Adipocyte (in vitro differentiated cells): ENCODE data around the gene FYB1.
A peak's percentile ranks its signal among the peaks of the same experiment; 100 is the strongest.

Experiments
- DNase-seq: peaks from one replicate; pipeline ENCODE4 v3.0.0-alpha.2; 2015; ENCODE audit warnings: low read depth
- H3K27me3 ChIP-seq: replicated peaks from 2 replicates; pipeline ENCODE4 v1.7.0; 2013; ENCODE audit warnings: mild to moderate bottlenecking, low read length, moderate library complexity; ENCODE audit not compliant: control insufficient read depth, insufficient read depth
- H3K36me3 ChIP-seq: 2 replicates; pipeline ENCODE4 v1.7.0; 2013; ENCODE audit warnings: low read length, mild to moderate bottlenecking, moderate library complexity; ENCODE audit not compliant: control insufficient read depth, insufficient read depth, severe bottlenecking
- H3K4me1 ChIP-seq: 2 replicates; pipeline ENCODE4 v1.7.0; 2013; ENCODE audit warnings: mild to moderate bottlenecking, low read length, moderate library complexity; ENCODE audit not compliant: control insufficient read depth, insufficient read depth
- H3K4me3 ChIP-seq: 2 replicates; pipeline ENCODE4 v1.7.0; 2013; ENCODE audit warnings: mild to moderate bottlenecking, low read length, moderate library complexity
- H3K9ac ChIP-seq: 2 replicates; pipeline ENCODE4 v1.7.0; 2013; ENCODE audit warnings: mild to moderate bottlenecking, low read length, moderate library complexity
- H3K9me3 ChIP-seq: 2 replicates; pipeline ENCODE4 v1.7.0; 2013; ENCODE audit warnings: mild to moderate bottlenecking, low read length, moderate library complexity; ENCODE audit not compliant: control insufficient read depth

The FYB1 gene

GRCh38 chr5:39219437-39219836 is at the start of gene FYB1:
Gene FYB1, minus strand, starts transcription at chr5:39219563. Its CDS starts 16,603 bp downstream, at chr5:39202960.
- Histone ChIP-seq H3K9me3 (no peaks in the 10 kb centered on the region), H3K4me1 (peaks cover 39% of the 10 kb centered on the region), H3K36me3 (no peaks in the 10 kb centered on the region), H3K27me3 (no peaks in the 10 kb centered on the region), H3K9ac (peak within 1 kb of the TSS; percentile 78), H3K4me3 (peak within 1 kb of the TSS; percentile 75)
- DNase-seq: peak; percentile 74

DNA sequence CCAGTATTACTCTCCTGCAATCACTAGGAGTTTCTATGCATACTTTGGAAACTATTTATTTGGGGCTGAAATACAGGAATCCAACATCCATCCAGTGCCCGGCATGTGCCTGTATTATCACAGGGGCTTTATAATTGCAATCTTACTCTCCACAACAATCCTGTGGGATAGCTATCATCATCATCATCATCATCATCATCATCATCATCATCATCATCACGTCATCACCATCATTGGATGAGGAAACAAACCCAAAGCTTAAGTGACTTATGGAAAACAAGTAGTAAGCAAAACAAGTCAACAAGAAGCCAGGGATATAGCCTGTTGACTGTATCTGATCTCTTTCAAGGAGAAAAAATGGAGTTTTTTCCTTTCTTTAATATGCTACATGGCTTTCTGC is 47.8 kb upstream of the FYB1 start:
- Histone ChIP-seq H3K36me3 (no peaks in the 10 kb centered on the region), H3K4me1 (no peaks in the 10 kb centered on the region), H3K9ac (no peak overlapping the region), H3K9me3 (no peaks in the 10 kb centered on the region), H3K27me3 (no peaks in the 10 kb centered on the region), H3K4me3 (no peak overlapping the region)
- DNase-seq: no peak

DNA sequence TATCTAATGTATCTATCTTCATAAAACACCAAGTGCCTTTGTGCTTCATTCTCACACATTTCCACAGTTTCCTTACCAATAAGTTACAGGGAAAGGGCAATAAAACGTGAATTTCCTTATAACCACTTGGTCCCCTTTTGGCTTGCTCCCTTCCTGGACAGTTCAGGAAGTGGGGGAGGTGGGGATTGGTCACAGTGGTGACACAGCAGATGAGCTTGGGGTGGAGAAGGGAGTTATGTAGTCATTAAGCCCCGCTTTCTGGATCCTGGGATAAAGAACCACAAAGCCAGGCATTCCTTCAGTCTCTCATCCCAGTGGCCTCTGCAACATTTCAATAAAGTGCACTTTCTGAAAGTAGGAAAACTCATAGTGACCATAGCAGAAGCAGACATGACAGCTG is 47.1 kb upstream of the FYB1 start:
- Histone ChIP-seq H3K4me1 (no peaks in the 10 kb centered on the region), H3K4me3 (no peak overlapping the region), H3K36me3 (no peaks in the 10 kb centered on the region), H3K9me3 (no peaks in the 10 kb centered on the region), H3K27me3 (no peaks in the 10 kb centered on the region), H3K9ac (no peak overlapping the region)
- no peak for DNase-seq

GRCh38 chr5:39264528-39264927 is 45.2 kb upstream of the FYB1 start:
- no peak for DNase-seq
- Histone ChIP-seq H3K4me1 (no peaks in the 10 kb centered on the region), H3K9me3 (no peaks in the 10 kb centered on the region), H3K36me3 (no peaks in the 10 kb centered on the region), H3K9ac (no peak overlapping the region), H3K4me3 (no peak overlapping the region), H3K27me3 (no peaks in the 10 kb centered on the region)

- Histone ChIP-seq H3K4me1 (no peaks in the 10 kb centered on the region), H3K9me3 (no peaks in the 10 kb centered on the region), H3K27me3 (no peaks in the 10 kb centered on the region), H3K36me3 (no peaks in the 10 kb centered on the region), H3K9ac (no peak overlapping the region), H3K4me3 (no peak overlapping the region)
- no peak for DNase-seq
These were observed 43.6 kb upstream of the FYB1 start for GRCh38 chr5:39262981-39263380.

- Histone ChIP-seq H3K4me1 (peaks cover 8% of the 10 kb centered on the region), H3K9me3 (no peaks in the 10 kb centered on the region), H3K4me3 (no peak overlapping the region), H3K9ac (no peak overlapping the region), H3K27me3 (no peaks in the 10 kb centered on the region), H3K36me3 (no peaks in the 10 kb centered on the region)
- DNase-seq: no peak
These were observed 40.7 kb upstream of the FYB1 start for GRCh38 chr5:39260095-39260494.

DNA sequence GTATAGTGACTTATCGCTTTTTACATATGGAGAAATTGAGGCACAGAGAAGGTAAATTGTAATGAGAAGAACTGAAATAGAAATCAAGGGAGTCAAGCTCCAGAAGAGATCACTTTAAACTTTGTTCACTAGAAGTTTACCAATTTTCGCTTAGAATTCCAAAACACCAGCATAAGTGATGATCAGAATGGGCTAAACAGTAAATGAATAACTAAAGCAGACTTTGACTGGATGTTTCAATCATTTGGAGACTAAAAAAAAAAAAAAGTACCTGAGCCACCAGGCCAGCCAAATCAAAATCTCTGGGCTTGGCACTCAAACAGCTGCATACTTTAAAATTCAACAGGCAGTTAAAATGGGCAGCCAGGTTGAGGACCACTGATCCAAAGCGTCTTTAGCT is 38.2 kb upstream of the FYB1 start:
- Histone ChIP-seq H3K27me3 (no peaks in the 10 kb centered on the region), H3K9me3 (no peaks in the 10 kb centered on the region), H3K4me1 (peaks cover 17% of the 10 kb centered on the region), H3K4me3 (no peak overlapping the region), H3K36me3 (no peaks in the 10 kb centered on the region), H3K9ac (no peak overlapping the region)
- no peak for DNase-seq

GRCh38 chr5:39256477-39257235 is 37.3 kb upstream of the FYB1 start:
- peak; percentile 82 for DNase-seq
- no peak overlapping the region for H3K9ac ChIP-seq
- H3K9me3 ChIP-seq: no peaks in the 10 kb centered on the region
- no peaks in the 10 kb centered on the region for H3K27me3 ChIP-seq
- H3K4me3 ChIP-seq: peak overlapping the region; percentile 67
- peaks cover 19% of the 10 kb centered on the region for H3K4me1 ChIP-seq
- H3K36me3 ChIP-seq: no peaks in the 10 kb centered on the region

DNA sequence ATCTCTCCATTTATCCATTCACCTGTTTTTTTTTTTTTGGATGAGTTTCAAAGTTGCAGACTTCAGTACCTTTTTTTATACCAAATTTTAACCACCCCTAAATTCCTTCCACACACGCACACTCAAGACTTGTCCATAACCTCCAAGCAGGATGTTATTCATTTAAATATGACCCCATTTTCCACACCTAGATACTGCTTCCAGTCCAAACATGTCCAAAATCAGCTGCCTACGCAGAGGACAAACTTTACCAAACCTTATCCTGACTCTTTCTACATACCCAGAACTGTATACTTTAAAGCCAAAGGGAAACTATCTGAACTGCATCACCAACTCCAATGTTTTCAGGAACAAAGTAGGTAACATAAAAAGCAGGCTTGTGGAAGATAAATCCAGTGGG is 36.0 kb upstream of the FYB1 start:
- Histone ChIP-seq H3K4me1 (peaks cover 19% of the 10 kb centered on the region), H3K4me3 (no peak overlapping the region), H3K36me3 (no peaks in the 10 kb centered on the region), H3K27me3 (no peaks in the 10 kb centered on the region), H3K9ac (no peak overlapping the region), H3K9me3 (no peaks in the 10 kb centered on the region)
- no peak for DNase-seq

DNA sequence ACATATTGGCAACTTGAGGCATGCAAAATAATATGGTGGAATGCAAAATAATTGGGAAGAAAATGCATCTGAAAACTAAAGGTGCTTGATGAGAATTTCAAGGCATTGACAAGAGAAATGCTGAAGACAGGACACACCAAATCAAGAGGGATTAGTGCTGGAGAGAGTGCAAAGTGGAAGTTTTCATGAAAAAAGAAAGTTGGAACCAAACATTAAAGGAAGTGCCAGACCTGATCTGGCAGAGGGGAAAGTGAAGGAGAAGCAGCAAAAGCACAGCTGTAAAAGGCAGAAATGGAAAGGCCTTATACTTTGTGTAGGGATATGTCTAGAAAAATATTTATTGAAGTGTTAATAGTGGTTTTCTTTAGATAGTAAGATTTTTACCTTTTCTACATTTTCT is 35.3 kb upstream of the FYB1 start:
- no peaks in the 10 kb centered on the region for H3K36me3 ChIP-seq
- H3K27me3 ChIP-seq: no peaks in the 10 kb centered on the region
- H3K4me1 ChIP-seq: peaks cover 19% of the 10 kb centered on the region
- no peak overlapping the region for H3K9ac ChIP-seq
- no peak overlapping the region for H3K4me3 ChIP-seq
- no peaks in the 10 kb centered on the region for H3K9me3 ChIP-seq
- DNase-seq: no peak

DNA sequence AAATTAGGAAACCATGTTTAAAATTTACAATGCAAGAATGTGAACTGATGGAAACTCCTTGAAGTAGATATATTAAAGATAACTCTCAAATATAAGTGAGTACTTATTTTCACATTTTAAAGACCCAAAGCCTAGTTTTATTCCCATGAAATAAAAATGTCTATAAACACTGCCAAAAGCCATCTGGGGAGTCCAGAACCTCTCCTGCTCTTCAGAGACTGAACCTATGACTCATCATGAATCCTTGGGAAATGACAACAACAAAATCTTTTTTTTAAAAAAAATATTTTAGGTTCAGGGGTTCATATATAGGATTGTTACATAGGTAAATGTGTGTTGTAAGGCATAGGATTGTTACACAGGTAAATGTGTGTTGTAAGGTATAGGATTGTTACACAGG is 33.8 kb upstream of the FYB1 start:
- peaks cover 19% of the 10 kb centered on the region for H3K4me1 ChIP-seq
- no peaks in the 10 kb centered on the region for H3K27me3 ChIP-seq
- peak; percentile 31 for DNase-seq

More for the DNA sequence above, 33.8 kb upstream of the FYB1 start:
- Histone ChIP-seq H3K36me3 (no peaks in the 10 kb centered on the region), H3K9ac (no peak overlapping the region), H3K9me3 (no peaks in the 10 kb centered on the region), H3K4me3 (no peak overlapping the region)
